AG04449 (cell line): Measurements from ENCODE around the gene RANBP10.

Experiments used
- CTCF ChIA-PET: fragments of 350-600 bp; formaldehyde crosslinking; extraction: SDS; loops from one replicate; lab custom pipeline; 2021; ENCODE audit warnings: antibody characterized with exemption; lab: Yijun Ruan, JAX
- POLR2A ChIA-PET: fragments of 400-600, 350-600 bp; formaldehyde crosslinking; extraction: SDS; loops from one replicate; lab custom pipeline; 2020; ENCODE audit warnings: antibody characterized with exemption, inconsistent platforms; lab: Yijun Ruan, JAX
- DNase-seq: peaks from one replicate; pipeline ENCODE4 v3.0.0-alpha.2; 2010; ENCODE audit warnings: low read depth, low spot score
- H3K4me3 ChIP-seq: 2 replicates; pipeline ENCODE4 v1.5.1; 2011; ENCODE audit warnings: low read depth, mild to moderate bottlenecking, control low read depth, low read length
- CTCF ChIP-seq: IDR thresholded peaks from one replicate; pipeline ENCODE4 v1.5.1; 2011; ENCODE audit warnings: mild to moderate bottlenecking, moderate library complexity, low read length, control low read depth, inconsistent platforms; ENCODE audit not compliant: insufficient read depth; ENCODE audit errors: missing control alignments

Gene RANBP10

DNA sequence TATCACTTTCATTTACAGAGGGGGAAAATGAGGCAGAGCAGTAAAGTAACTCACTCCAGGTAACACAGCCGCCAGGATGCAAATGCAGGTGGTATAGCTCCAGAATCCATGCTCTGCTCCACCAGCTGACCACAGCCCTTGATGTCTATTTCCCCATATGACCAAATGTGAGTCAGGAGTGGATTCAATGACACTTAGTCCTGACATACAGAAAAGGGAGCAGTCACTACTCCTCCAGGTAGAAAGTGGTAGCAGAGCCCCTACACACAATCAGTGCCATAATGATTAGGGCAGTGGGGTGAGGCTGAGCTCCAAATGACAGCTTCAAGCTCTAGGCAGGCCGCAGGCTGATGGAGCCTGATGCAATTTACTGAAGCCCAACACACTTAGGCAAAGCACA, 44.0 kb downstream of the RANBP10 start:
- CTCF ChIA-PET = no interaction called here
- POLR2A ChIA-PET = no interaction called here
- DNase-seq = no peak
- TF ChIP-seq CTCF = no peak
- H3K4me3 ChIP-seq = no peak overlapping the region

DNA sequence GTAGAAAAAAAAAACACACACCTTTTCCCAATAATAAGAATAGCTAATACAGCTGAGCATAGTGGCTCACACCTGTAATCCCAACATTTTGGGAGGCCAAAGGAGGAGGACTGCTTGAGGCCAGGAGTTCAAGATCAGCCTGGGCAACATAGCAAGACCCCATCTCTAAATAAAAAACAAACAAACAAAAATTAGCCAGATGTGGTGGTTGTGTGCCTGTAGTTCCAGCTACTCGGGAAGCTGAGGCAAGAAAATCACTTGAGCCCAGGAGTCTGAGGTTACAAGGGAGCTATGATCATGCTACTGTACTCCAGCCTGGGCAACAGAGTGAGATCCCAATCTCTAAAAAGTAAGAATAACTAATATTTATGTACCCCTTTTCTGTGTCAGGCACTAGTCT, 44.4 kb downstream of the RANBP10 start:
- ChIA-PET CTCF (no interaction called here), POLR2A (no interaction called here)
- no peak for DNase-seq
- H3K4me3 ChIP-seq = no peak overlapping the region
- TF ChIP-seq CTCF = no peak

DNA sequence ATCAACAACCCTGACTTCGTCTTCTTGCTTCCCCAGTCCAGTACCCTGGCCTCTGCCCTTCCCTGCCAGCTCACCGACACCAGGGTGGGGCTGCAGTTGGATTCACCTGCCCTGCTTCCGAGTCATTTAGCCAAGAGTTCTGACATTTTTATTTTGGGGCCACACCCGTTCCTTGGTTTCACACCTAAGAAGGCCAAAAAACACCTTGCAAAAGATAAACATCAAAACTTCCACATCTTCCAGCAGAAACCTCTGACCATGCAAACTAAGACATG, 45.5 kb downstream of the RANBP10 start:
- no peak overlapping the region for H3K4me3 ChIP-seq
- POLR2A ChIA-PET = no interaction called here
- no peak for TF ChIP-seq CTCF
- DNase-seq = no peak
- CTCF ChIA-PET = interaction anchor here (0.6 to 1.8 kb wide), 2 partner anchors 30 to 55 kb away, joined by 3 to 8 read pairs; no protein-coding TSS in a partner anchor

DNA sequence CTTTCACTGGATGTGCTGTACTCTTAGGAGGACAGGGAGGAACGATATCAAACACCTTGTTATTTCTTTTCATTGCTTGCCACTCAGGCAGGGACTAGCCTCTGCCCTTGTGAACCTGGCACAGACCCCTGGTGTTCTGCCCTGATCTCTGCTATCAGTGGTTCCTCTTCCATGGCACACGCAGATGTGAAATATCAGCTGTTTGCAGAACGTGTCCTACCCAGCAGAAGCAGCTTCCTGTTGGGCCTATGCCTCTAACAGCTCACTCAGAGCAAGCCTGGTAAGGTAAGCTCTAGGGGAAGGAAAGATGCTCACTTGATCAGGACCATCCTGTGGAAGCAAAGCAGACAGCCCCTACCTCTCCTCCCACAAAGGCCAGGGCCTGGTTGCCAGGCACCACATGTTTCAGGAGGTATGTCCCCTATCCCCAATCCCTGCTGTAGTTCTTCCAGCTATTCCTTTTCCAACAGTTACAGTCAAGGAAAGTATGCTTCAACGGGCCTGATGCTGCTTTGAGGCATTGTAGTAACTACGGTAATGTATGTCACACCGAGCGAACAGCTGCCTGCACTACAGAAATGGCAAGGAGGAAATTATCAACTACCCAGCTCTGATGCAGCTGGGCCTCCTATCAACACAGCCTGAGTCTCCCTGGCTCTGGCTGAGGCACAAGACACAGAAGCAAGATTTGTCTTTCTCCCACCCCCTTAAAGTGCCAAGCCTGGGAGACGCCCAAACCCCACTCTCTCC, 46.0 kb downstream of the RANBP10 start:
- ChIA-PET POLR2A (no interaction called here), CTCF (interaction anchor here (1.8 to 2.1 kb wide), 2 partner anchors 56 to 239 kb away, joined by 5 to 8 read pairs; no protein-coding TSS in a partner anchor)
- no peak overlapping the region for H3K4me3 ChIP-seq
- TF ChIP-seq CTCF = no peak
- DNase-seq = no peak

DNA sequence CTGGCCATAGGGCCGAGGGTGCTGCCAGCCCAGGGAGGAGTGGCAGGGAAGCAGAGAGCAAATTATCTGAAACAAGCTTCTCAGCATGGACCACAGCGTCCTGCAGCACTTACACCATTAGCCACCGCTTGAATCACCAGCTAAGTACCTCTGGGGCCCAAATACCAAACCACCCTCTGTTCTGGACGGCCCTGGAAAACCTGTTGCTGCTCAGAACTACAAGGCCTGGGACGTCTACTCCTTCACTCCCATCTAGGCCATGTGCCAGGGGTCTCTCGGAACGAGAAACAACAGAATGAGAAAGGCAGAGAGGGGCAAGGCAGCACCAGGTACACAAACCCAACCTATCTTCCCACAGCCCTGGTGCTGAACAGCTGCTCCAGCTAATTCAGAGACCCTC, 47.4 kb downstream of the RANBP10 start:
- DNase-seq = no peak
- CTCF ChIA-PET = interaction anchor here (0.8 to 2.1 kb wide), 3 partner anchors 19 to 238 kb away, joined by 3 to 5 read pairs (median 3); no protein-coding TSS in a partner anchor
- POLR2A ChIA-PET = interaction anchor here (1.1 kb wide), 1 partner anchor 40 kb away, joined by 4 read pairs; the partner anchor contains the start of gene GFOD2

More for the DNA sequence above, 47.4 kb downstream of the RANBP10 start:
- H3K4me3 ChIP-seq = no peak overlapping the region
- TF ChIP-seq CTCF = no peak
